ENCODE data around the gene FLOT1.
"Not testable (repeated sequence)": the region's sequence is repeated elsewhere in the genome, so short reads cannot be mapped to it uniquely, and the experiment has no call there.

FLOT1 gene

GRCh38 chr6:30722280-30723112 lies 20.0 kb downstream of the FLOT1 start:
- peak; percentile 86 for DNase-seq

- not testable (repeated sequence) for DNase-seq
These were observed 20.5 kb downstream of the FLOT1 start for GRCh38 chr6:30722025-30722279.

- DNase-seq, result peak; percentile 95
These were observed 21.1 kb downstream of the FLOT1 start for GRCh38 chr6:30721198-30722024.

- DNase-seq, result peak; percentile 59
These were observed 21.7 kb downstream of the FLOT1 start for GRCh38 chr6:30720738-30721197.

- peak; percentile 94 for DNase-seq
These were observed 22.4 kb downstream of the FLOT1 start, which contains the start of gene TUBB for GRCh38 chr6:30719791-30720737. Gene TUBB (plus strand): TSS chr6:30720352. CDS start chr6:30720507, 155 bp downstream.

- no peak for DNase-seq
These were observed 23.1 kb downstream of the FLOT1 start for GRCh38 chr6:30719356-30719755.

- DNase-seq, result not testable (repeated sequence)
These were observed 24.4 kb downstream of the FLOT1 start for GRCh38 chr6:30717845-30718720.

GRCh38 chr6:30717129-30717844 lies 25.2 kb downstream of the FLOT1 start, which contains the start of gene MDC1:
Gene MDC1 (minus strand): TSS chr6:30717281. CDS start chr6:30715175, 2,106 bp downstream.
- peak; percentile 99 for DNase-seq

GRCh38 chr6:30716879-30717128 lies 25.7 kb downstream of the FLOT1 start:
- DNase-seq, result no peak

GRCh38 chr6:30714263-30714662 lies 28.2 kb downstream of the FLOT1 start:
- DNase-seq, result no peak

GRCh38 chr6:30712441-30712945 lies 30.0 kb downstream of the FLOT1 start:
- DNase-seq, result no peak

- DNase-seq, result no peak
These were observed 30.6 kb downstream of the FLOT1 start for GRCh38 chr6:30711758-30712380.

- DNase-seq, result no peak
These were observed 33.2 kb downstream of the FLOT1 start for GRCh38 chr6:30709101-30709868.

- no peak for DNase-seq
These were observed 35.1 kb downstream of the FLOT1 start for GRCh38 chr6:30707281-30707850.

GRCh38 chr6:30705620-30706019 lies 36.9 kb downstream of the FLOT1 start:
- DNase-seq, result no peak

GRCh38 chr6:30703821-30704220 lies 38.7 kb downstream of the FLOT1 start:
- no peak for DNase-seq

GRCh38 chr6:30703011-30703410 lies 39.5 kb downstream of the FLOT1 start:
- DNase-seq, result no peak

- DNase-seq, result no peak
These were observed 42.1 kb downstream of the FLOT1 start for GRCh38 chr6:30700340-30700739.

- DNase-seq, result no peak
These were observed 46.1 kb downstream of the FLOT1 start for GRCh38 chr6:30696432-30696831.

Measured in activated gamma-delta T cell treated with Interleukin-2 at 50 U/mL for 16 hours (primary cell).